Activated naive CD4-positive, alpha-beta T cell treated with anti-CD3 and anti-CD28 coated beads, Interleukin-2, amount 50 U/mL, for 24 hours (primary cell): ENCODE measurements around the gene NHSL2.
A peak's percentile ranks its signal among the peaks of the same experiment; 100 is the strongest.

Source experiments
- H3K27ac Mint-ChIP-seq: one replicate; pipeline ENCODE4 v1.8.0; 2021; ENCODE audit warnings: mild to moderate bottlenecking, mixed read lengths
- H3K27me3 Mint-ChIP-seq: one replicate; pipeline ENCODE4 v1.8.0; 2021; ENCODE audit warnings: mixed read lengths
- H3K36me3 Mint-ChIP-seq: one replicate; pipeline ENCODE4 v1.8.0; 2021; ENCODE audit warnings: mixed read lengths
- H3K4me1 Mint-ChIP-seq: one replicate; pipeline ENCODE4 v1.8.0; 2021; ENCODE audit warnings: mixed read lengths
- H3K4me3 Mint-ChIP-seq: one replicate; pipeline ENCODE4 v1.8.0; 2021; ENCODE audit warnings: mild to moderate bottlenecking, mixed read lengths
- H3K9me3 Mint-ChIP-seq: one replicate; pipeline ENCODE4 v1.8.0; 2021; ENCODE audit warnings: mixed read lengths

Gene NHSL2

DNA sequence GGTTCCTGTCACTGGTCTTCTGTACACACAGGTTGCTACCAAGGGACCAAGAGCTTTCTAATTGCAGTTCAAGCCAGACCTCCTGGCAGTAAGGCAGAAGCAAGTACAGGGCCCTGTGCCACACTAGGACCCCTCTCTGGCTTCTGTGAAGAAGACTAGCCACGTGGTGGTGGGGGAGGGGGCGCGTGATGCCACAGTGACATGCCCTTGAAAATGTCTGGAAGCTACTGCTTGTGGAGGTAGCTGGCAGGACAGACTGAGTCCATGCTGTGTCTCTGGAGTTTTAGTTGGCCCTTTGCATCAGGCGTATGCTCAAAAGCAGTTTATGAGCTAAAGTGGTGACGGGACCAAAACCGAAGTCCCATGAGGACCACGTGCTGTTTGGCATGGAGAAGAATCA lies 170.2 kb downstream of the NHSL2 start:
- H3K4me1 Mint-ChIP-seq: peaks cover 6% of the 10 kb centered on the region
- no peak overlapping the region for H3K4me3 Mint-ChIP-seq
- H3K9me3 Mint-ChIP-seq: no peaks in the 10 kb centered on the region
- H3K36me3 Mint-ChIP-seq: no peaks in the 10 kb centered on the region
- no peaks in the 10 kb centered on the region for H3K27me3 Mint-ChIP-seq
- no peak overlapping the region for H3K27ac Mint-ChIP-seq

DNA sequence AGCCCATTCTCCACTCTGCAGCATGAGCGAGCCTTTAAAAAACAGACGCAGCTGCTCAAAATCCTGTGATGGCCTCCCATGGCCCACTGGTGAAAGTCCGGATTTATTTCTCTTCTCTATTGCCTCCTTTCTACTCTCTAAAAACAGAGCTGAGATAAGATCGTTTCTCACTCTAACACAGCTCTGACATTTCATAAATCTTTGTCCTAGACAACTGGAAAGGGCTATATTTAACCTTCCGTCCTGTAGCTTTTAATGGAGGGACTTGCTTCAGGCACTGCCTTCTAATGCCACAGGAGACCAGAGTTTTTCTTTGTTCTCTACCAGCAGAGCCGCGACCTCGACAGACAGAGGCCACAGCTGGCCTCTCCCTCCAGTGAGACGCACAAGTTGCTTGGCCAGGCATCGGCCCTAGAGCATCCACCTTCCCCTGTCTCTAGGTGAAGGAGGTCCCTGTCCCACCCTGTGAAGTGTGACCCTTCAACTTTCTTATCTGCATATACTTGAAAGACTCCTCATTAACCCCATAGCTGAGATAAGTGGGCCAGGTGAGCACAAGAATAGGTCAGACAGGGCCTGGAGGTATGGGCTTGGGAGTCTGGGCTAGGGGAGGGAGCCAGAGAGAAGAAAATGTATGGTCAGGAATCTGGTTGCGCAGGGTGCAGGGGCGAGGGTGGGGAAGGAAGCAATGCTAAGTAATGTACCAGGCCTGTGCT lies 171.1 kb downstream of the NHSL2 start:
- Mint-ChIP-seq H3K36me3 (no peaks in the 10 kb centered on the region), H3K27ac (no peak overlapping the region), H3K4me3 (no peak overlapping the region), H3K4me1 (peaks cover 6% of the 10 kb centered on the region), H3K9me3 (no peaks in the 10 kb centered on the region), H3K27me3 (no peaks in the 10 kb centered on the region)

DNA sequence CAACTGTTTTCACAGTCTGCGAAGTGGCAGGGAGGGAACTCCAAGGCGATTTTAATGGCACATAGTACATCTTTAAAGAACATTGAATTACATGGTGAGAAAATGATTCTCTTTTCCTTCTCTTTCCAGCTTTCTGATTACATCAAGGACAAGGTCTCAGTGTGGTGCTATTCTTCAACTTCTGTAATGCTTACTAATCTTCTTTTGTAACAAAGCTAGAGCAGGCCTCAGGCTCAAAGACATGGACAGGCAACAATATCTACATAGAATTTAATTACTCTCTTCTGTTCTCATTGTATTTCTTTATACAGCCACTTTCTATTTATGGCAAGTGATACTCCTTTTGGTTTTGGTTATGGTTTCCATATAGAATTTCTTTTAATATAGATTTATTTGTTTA lies 172.6 kb downstream of the NHSL2 start:
- no peaks in the 10 kb centered on the region for H3K36me3 Mint-ChIP-seq
- no peaks in the 10 kb centered on the region for H3K27me3 Mint-ChIP-seq
- H3K27ac Mint-ChIP-seq: no peak overlapping the region
- H3K9me3 Mint-ChIP-seq: no peaks in the 10 kb centered on the region
- H3K4me3 Mint-ChIP-seq: no peak overlapping the region
- H3K4me1 Mint-ChIP-seq: peaks cover 4% of the 10 kb centered on the region

DNA sequence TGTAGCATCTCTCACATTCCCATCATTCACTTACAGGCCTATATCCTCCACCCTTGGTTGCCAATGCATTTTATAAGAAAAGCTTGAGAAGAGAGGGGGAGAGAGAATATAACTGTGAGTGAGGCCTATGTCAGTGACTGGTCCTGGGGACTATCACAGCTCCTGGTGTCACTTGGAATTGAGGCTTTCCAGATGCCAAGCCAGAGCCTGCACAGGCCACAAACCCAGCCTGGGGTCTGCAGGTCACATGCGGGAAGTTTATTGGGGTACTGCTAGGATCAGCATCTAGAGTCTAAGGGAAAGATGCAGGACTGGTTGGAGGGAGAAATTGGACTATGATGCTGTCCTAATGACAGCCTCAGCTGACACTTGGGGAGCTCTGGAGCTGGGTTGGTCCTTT lies 173.5 kb downstream of the NHSL2 start:
- no peaks in the 10 kb centered on the region for H3K36me3 Mint-ChIP-seq
- H3K27ac Mint-ChIP-seq: no peak overlapping the region
- H3K4me3 Mint-ChIP-seq: no peak overlapping the region
- no peaks in the 10 kb centered on the region for H3K9me3 Mint-ChIP-seq
- H3K27me3 Mint-ChIP-seq: no peaks in the 10 kb centered on the region
- no peaks in the 10 kb centered on the region for H3K4me1 Mint-ChIP-seq

DNA sequence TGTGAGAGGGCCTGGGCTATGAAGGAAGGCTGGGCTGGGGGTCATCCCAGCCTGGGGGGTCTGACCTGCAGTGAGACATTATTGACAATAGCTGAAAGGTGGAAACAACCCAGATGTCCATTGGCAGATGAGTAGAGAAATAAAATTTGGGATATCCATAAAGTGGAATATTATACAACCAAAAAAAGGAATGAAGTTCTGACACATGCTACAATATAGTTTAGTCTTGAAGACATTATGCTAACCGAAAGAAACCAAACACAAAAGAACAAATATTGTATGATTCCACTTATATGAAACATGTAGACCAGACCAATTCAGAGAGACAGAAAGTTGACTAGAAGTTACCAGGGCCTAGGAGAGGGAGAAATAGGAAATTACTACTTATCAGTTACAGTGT lies 176.3 kb downstream of the NHSL2 start:
- H3K27ac Mint-ChIP-seq: no peak overlapping the region
- no peaks in the 10 kb centered on the region for H3K36me3 Mint-ChIP-seq
- H3K4me1 Mint-ChIP-seq: no peaks in the 10 kb centered on the region
- H3K9me3 Mint-ChIP-seq: no peaks in the 10 kb centered on the region
- no peaks in the 10 kb centered on the region for H3K27me3 Mint-ChIP-seq
- H3K4me3 Mint-ChIP-seq: no peak overlapping the region

DNA sequence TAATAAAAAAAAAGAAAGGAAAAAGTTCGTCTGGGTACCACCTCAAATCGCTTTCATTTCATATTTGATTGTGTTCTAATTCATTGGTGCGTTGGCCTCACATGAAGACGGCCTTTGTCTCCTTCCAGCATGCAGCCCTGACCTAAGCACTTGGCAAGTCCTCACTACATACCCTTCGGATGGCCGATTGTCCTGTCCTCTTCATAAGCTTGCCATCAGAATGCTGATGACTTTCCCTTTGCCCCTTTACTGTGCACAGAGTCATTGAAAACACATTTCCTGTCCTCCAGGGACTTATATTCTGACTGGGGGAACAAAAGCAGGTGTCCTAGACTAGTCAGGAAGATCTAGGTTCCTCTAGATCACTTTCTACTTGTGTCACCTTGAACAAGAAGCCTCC lies 178.1 kb downstream of the NHSL2 start:
- Mint-ChIP-seq H3K4me3 (no peak overlapping the region), H3K9me3 (no peaks in the 10 kb centered on the region), H3K36me3 (no peaks in the 10 kb centered on the region), H3K27me3 (no peaks in the 10 kb centered on the region), H3K4me1 (no peaks in the 10 kb centered on the region), H3K27ac (no peak overlapping the region)

DNA sequence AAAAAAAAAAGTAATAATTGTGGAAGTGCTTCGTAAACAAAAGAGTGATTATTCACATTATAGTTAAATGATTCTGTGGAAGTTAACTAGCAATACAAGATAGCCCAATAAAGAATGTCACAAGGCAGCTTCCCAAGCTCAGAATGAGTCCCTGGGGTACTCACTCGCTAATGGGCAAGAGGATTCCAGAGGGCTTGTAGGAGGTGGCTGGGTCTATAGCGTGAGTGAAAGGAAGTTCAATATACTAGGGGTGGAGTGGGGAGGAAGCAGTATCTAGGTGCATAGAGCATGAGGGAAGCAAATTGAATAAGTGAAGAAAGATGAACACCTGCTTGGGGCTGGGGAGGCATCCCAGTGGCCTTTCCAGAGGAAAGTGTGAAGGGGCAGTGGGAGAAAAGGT lies 178.6 kb downstream of the NHSL2 start:
- no peaks in the 10 kb centered on the region for H3K36me3 Mint-ChIP-seq
- H3K9me3 Mint-ChIP-seq: no peaks in the 10 kb centered on the region
- H3K27ac Mint-ChIP-seq: no peak overlapping the region
- H3K4me1 Mint-ChIP-seq: no peaks in the 10 kb centered on the region
- no peak overlapping the region for H3K4me3 Mint-ChIP-seq
- H3K27me3 Mint-ChIP-seq: no peaks in the 10 kb centered on the region

DNA sequence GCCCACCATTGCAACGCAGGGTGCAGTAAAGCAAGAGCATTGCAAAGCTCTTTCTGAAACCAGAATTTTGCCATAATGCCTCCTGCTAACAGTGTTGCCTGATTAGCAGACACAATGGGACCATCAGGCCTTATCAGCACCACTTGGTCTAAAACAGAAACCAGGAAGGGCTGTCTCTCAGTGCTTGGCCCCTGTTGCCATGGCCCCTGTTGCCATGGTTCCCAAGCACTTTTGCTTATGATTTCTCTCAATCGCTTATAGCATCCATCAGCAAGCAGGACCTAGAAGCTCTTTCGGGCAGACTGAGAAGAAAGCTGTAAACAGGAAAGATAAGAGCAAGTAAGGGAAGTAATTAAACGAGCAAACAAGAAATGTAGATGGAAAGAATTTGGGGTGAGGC lies 184.2 kb downstream of the NHSL2 start:
- Mint-ChIP-seq H3K9me3 (no peaks in the 10 kb centered on the region), H3K4me1 (peaks cover 7% of the 10 kb centered on the region), H3K27ac (no peak overlapping the region), H3K4me3 (no peak overlapping the region), H3K36me3 (no peaks in the 10 kb centered on the region), H3K27me3 (peaks cover 3% of the 10 kb centered on the region)

DNA sequence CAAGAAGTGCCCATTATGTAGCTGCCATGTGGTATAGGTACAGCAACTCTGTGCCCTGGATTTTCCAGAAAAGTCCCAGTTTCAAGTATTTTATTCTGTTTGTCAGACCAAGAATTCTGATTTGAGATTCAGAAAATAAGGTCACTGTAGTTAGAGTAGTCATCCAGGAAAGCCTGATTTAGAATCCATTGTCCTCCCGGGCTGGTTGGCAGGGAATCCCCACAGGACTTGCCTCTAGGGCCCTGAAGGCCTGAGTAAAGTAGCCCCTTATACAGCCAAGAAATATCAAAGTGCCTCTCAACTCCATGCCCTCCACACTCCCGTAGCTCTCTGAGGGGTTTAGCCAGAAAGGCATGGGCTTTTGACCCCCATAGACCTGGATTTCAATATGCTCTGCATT lies 184.7 kb downstream of the NHSL2 start:
- Mint-ChIP-seq H3K27ac (no peak overlapping the region), H3K36me3 (no peaks in the 10 kb centered on the region), H3K4me1 (peaks cover 11% of the 10 kb centered on the region), H3K27me3 (peaks cover 3% of the 10 kb centered on the region), H3K9me3 (no peaks in the 10 kb centered on the region), H3K4me3 (no peak overlapping the region)

DNA sequence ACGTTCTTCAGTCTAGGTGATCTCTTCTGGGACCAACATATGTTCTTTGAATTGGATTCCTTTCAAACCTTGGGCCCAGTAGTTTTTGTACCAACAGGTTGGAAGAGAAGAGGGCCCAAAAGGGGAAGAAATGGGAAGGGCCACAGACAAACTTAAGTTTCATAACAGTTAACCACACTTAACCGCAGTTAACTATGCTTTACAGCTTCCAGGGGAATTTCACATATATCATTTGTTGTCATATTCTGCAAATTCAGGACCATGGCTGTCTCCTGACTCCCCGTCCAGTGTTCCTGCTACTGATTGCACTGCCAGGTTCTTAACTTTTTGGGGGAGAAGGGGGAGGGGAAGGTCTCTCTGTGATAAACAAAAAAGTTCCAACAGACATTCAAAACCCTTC lies 186.5 kb downstream of the NHSL2 start:
- peaks cover 3% of the 10 kb centered on the region for H3K27me3 Mint-ChIP-seq
- peaks cover 27% of the 10 kb centered on the region for H3K4me1 Mint-ChIP-seq
- H3K9me3 Mint-ChIP-seq: no peaks in the 10 kb centered on the region

DNA sequence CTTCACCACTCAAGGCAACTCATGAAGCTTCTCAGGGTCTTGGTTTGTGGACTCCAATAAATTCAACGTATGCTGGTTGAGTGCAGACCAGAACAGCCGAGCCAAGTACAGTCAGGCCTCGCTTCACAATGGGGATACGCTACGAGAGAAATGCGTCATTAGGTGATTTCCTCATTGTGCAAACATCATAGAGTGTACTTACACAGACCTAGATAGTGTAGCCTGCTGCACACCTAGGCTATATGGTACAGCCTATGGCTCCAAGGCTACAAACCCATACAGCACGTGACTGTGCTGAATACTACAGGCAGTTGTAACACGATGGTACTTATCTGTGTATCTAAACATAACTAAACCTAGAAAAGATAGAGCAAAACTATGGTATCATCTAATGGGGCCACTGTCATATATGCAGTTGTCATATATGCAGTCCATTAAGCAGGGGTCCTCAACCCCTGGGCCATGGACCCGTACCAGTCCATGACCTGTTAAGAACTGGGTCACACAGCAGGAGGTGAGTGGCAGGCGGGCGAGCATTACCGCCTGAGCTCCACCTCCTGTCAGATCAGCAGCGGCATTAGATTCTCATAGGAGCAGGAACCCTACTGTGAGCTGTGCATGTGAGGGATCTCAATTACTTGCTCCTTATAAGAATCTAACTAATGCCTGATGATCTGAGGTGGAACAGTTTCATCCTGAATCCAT lies 189.6 kb downstream of the NHSL2 start:
- H3K9me3 Mint-ChIP-seq: no peaks in the 10 kb centered on the region
- H3K4me1 Mint-ChIP-seq: peaks cover 31% of the 10 kb centered on the region
- peaks cover 3% of the 10 kb centered on the region for H3K27me3 Mint-ChIP-seq
- H3K4me3 Mint-ChIP-seq: no peak overlapping the region
- H3K27ac Mint-ChIP-seq: no peak overlapping the region
- H3K36me3 Mint-ChIP-seq: no peaks in the 10 kb centered on the region

More for the DNA sequence above, 186.5 kb downstream of the NHSL2 start:
- no peak overlapping the region for H3K27ac Mint-ChIP-seq
- no peak overlapping the region for H3K4me3 Mint-ChIP-seq
- H3K36me3 Mint-ChIP-seq: no peaks in the 10 kb centered on the region

DNA sequence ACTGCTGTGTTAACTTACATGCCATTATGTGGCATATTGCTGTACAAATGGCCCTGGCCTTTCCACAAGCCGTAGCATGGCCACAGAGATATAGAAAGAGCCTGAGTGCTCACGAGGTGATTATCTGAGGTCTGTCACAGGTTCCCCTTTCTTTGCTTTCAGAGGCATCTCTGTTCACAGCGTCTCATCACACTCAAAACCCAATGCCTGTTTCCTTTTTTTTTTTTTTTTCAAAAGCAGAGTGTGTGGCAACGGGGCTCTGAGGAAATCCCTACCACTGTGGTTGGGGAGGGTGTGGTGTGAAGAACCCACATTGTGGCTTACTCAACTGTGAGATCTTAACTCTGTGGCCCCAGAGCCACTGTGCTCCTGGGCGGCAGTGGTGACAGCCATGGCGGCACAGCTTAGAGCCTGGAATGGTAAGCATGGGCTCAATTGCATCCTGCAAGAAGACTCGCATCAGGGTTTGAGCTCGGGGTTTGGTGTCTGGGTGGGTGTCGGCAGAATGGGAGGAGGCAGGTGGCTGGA lies 190.2 kb downstream of the NHSL2 start:
- Mint-ChIP-seq H3K27ac (no peak overlapping the region), H3K27me3 (peaks cover 3% of the 10 kb centered on the region), H3K4me3 (peak overlapping the region; percentile 58), H3K36me3 (no peaks in the 10 kb centered on the region), H3K9me3 (no peaks in the 10 kb centered on the region), H3K4me1 (peaks cover 35% of the 10 kb centered on the region)

DNA sequence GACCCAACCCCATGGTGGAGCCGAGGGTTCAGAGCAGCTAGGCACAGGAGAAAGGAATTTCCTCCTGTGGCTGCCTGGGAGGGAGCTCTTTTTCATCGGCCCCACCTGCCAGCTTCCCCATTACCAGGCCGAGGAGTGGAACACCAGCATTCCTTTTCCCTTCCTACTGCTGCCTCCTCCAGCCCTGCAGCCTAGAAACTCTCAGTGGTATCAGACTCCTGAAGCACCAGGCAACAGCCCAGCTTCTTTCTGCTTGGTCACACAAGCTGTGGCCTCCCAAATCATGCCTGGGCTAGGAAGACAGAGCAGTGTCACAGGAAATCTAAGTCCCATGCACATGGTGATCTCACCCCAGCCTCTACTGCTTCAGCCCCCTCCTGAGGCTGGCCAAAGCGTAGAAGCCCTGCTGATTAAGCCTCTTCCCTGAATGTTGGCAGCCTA lies 191.0 kb downstream of the NHSL2 start:
- Mint-ChIP-seq H3K27ac (no peak overlapping the region), H3K4me1 (peaks cover 35% of the 10 kb centered on the region), H3K9me3 (no peaks in the 10 kb centered on the region), H3K27me3 (peaks cover 3% of the 10 kb centered on the region), H3K36me3 (no peaks in the 10 kb centered on the region), H3K4me3 (peak overlapping the region; percentile 19)

DNA sequence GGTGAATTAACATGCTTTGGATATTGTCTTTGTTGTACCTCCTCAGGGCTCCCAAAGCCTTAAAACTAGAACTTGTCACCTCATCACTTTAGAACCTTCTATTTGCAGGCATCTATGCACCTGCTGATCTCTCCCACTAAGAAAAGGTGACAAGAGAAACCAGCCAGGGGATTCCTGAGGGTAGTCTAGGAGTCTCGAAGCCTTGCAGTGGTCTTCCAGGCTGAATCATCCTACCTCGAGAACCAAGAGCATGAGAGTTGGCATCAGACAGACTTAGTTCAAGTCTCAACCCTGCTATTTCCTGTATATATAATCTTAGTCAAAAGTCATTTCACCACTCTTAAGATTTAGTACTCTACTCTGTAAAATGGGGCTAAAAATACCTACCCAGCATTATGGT lies 191.5 kb downstream of the NHSL2 start:
- H3K27me3 Mint-ChIP-seq: no peaks in the 10 kb centered on the region

DNA sequence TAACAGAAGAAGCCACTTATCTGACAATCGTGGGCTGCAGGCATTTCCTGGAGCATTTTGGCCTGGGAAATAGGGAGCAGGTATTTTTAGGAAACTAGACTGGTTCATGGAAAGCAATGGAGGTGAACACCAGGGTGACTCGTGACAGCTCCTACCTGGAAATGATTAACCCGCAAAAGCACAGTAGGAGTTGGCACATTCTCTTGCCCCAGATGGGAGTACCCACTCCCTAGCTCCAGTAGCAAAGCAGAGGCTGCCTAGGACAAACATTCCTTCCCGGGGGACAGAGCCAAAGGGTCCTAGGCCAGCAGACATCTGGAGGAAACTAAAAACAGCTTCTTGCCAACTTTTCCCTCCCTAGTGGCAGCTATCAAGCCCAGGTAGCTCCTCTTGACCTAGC lies 192.1 kb downstream of the NHSL2 start:
- no peak overlapping the region for H3K4me3 Mint-ChIP-seq
- no peaks in the 10 kb centered on the region for H3K36me3 Mint-ChIP-seq
- peaks cover under 1% of the 10 kb centered on the region for H3K27me3 Mint-ChIP-seq
- no peaks in the 10 kb centered on the region for H3K9me3 Mint-ChIP-seq
- peaks cover 41% of the 10 kb centered on the region for H3K4me1 Mint-ChIP-seq
- H3K27ac Mint-ChIP-seq: no peak overlapping the region

More for the DNA sequence above, 191.5 kb downstream of the NHSL2 start:
- Mint-ChIP-seq H3K36me3 (no peaks in the 10 kb centered on the region), H3K4me3 (peak overlapping the region; percentile 19), H3K9me3 (no peaks in the 10 kb centered on the region), H3K4me1 (peaks cover 35% of the 10 kb centered on the region), H3K27ac (no peak overlapping the region)

DNA sequence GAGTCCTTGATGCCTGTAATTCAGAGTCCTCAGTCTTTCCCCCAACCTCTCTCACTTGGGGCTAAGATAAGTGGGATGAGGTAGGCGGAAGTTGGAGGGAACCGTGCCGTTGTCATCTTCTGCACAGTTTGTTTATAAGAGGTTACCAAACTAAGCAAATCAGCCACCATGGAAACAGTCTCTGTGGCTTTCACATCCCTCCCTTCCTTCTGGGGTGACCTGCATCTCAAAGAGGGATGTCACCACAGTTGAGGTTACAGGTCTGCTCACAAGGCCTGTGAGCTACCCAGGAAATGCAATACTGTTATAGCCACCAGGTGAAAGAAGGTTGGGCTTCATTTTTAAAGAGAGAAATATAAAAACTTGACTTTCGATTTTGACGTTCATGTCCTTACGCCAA lies 194.8 kb downstream of the NHSL2 start:
- H3K9me3 Mint-ChIP-seq: no peaks in the 10 kb centered on the region
- H3K4me1 Mint-ChIP-seq: peaks cover 34% of the 10 kb centered on the region
- no peaks in the 10 kb centered on the region for H3K36me3 Mint-ChIP-seq
- no peak overlapping the region for H3K27ac Mint-ChIP-seq
- peaks cover 2% of the 10 kb centered on the region for H3K27me3 Mint-ChIP-seq
- no peak overlapping the region for H3K4me3 Mint-ChIP-seq
